Upper lobe of right lung (tissue), 1 donor: Measurements from ENCODE around the gene NPSR1. TPM values are rescaled to one million over a fixed set of nuclear protein-coding genes. Genes with fewer than 3 reads are reported as not detected.

Experiments
- ATAC-seq: fragments of 200-7000 bp; cut with Tn5 transposase; one replicate; pipeline ENCODE4 v1.9.1; 2020; ENCODE audit warnings: mild to moderate bottlenecking, moderate library complexity
- DNase-seq: peaks from one replicate; pipeline ENCODE4 v3.0.0-alpha.2; 2020
- H3K27ac ChIP-seq: fragments of 200-600 bp; one replicate; pipeline ENCODE4 v1.8.0; 2022
- H3K27me3 ChIP-seq: fragments of 200-600 bp; one replicate; pipeline ENCODE4 v1.8.0; 2022; ENCODE audit warnings: mild to moderate bottlenecking
- H3K36me3 ChIP-seq: fragments of 200-600 bp; one replicate; pipeline ENCODE4 v1.8.0; 2022
- H3K4me1 ChIP-seq: fragments of 200-600 bp; one replicate; pipeline ENCODE4 v1.8.0; 2022
- H3K4me3 ChIP-seq: fragments of 200-600 bp; one replicate; pipeline ENCODE4 v1.8.0; 2022; ENCODE audit warnings: mild to moderate bottlenecking
- H3K9me3 ChIP-seq: fragments of 200-600 bp; one replicate; pipeline ENCODE4 v1.8.0; 2022
- intact Hi-C: fragments of 100-400 bp; cut with DNase I; formaldehyde crosslinking; loops from one replicate; pipeline ENCODE4 v1.11.0; 2022
- total RNA-seq: library from RNA; stranded (reverse); fragmentation: NEBNext Ultra II Directional; extraction: Animal tissue kit (Norgen Biotek cat#: 25700); gene quantifications from one replicate; pipeline ENCODE4 v1.2.1, GENCODE V29; 2021
- TF ChIP-seq, protein P1 (sequence below): fragments of 200-600 bp; IDR thresholded peaks from one replicate; pipeline ENCODE4 v1.8.0; 2022; ENCODE audit warnings: antibody characterized with exemption
- donor health status: DM: no; HTN: yes; CAD: no; lungs with severe emphysema.

The NPSR1 gene
- total RNA-seq, 1 donor from 2014 or later: not detected

DNA sequence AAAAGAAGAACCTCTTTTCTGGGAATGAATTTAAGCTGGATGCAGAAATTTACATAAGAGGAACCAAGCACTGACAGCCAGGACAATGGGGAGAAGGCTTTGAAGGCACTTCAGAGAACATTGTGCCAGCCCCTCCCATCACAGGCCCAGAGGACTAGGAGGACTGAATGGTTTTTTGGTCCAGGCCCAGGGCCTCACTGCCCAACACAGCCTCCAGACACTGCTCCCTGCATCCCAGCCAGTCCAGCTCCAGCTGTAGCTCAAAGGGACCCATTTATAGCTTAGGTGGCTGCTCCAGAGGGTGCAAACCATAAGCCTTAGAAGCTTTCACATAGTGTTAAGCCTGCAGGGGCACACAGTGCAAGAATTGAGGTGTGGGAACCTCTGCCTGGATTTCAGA, 237.2 kb downstream of the NPSR1 start:
- DNase-seq (no peak), ATAC-seq (no peak)
- Histone ChIP-seq H3K4me3 (no peak overlapping the region), H3K36me3 (no peaks in the 10 kb centered on the region), H3K9me3 (no peaks in the 10 kb centered on the region), H3K27ac (no peak overlapping the region), H3K4me1 (no peaks in the 10 kb centered on the region), H3K27me3 (no peaks in the 10 kb centered on the region)
- TF ChIP-seq, protein P1, sequence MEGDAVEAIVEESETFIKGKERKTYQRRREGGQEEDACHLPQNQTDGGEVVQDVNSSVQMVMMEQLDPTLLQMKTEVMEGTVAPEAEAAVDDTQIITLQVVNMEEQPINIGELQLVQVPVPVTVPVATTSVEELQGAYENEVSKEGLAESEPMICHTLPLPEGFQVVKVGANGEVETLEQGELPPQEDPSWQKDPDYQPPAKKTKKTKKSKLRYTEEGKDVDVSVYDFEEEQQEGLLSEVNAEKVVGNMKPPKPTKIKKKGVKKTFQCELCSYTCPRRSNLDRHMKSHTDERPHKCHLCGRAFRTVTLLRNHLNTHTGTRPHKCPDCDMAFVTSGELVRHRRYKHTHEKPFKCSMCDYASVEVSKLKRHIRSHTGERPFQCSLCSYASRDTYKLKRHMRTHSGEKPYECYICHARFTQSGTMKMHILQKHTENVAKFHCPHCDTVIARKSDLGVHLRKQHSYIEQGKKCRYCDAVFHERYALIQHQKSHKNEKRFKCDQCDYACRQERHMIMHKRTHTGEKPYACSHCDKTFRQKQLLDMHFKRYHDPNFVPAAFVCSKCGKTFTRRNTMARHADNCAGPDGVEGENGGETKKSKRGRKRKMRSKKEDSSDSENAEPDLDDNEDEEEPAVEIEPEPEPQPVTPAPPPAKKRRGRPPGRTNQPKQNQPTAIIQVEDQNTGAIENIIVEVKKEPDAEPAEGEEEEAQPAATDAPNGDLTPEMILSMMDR: no peak
- intact Hi-C loops: no loop called here
